Measurements from ENCODE around the gene BCAS1.

- TF ChIP-seq CTCF (IDR thresholded peaks at IDR 0.05) (no peak), REST (IDR thresholded peaks at IDR 0.05; ENCODE audit: insufficient read depth in 1 of 2, low read depth in 2 of 2, low read length in 1 of 2) (no peak)
Measured at GRCh38 chr20:53990003-53990402, 80.4 kb downstream of the BCAS1 start.

Data from Panc1 (cell line).